Measurements from ENCODE around the gene ETV2.

The ETV2 gene

GRCh38 chr19:35643255-35644205 lies 2.0 kb downstream of the ETV2 start (continued):
- peak; percentile 29; the same call in 1 of the 2 replicates for TF ChIP-seq BCL11B (tag by site-specific recombination; IDR thresholded peaks at IDR 0.05; ENCODE audit: low read depth)
- TF ChIP-seq KLF7 (tag by site-specific recombination; IDR thresholded peaks at IDR 0.05; ENCODE audit: borderline replicate concordance), result peak; percentile 99
- TF ChIP-seq ZNF645 (tag by site-specific recombination; IDR thresholded peaks at IDR 0.05), result peak; percentile 94
- TF ChIP-seq ZNF792 (tag by site-specific recombination; IDR thresholded peaks at IDR 0.05), result no peak; the same call in 1 of the 2 replicates
- TF ChIP-seq ZNF10 (tag by site-specific recombination; IDR thresholded peaks at IDR 0.05), result peak; percentile 76
- peak; percentile 42 for TF ChIP-seq ZSCAN4 (tag by site-specific recombination; IDR thresholded peaks at IDR 0.05)
- TF ChIP-seq ZNF558 (tag by site-specific recombination; IDR thresholded peaks at IDR 0.05), result 0 out of 2 replicates have a peak, but pooled peaks have one; percentile 20
- peak; percentile 100 for TF ChIP-seq ZFP69B (tag by site-specific recombination; IDR thresholded peaks at IDR 0.05)
- peak; percentile 86 for TF ChIP-seq ZSCAN18 (tag by site-specific recombination; IDR thresholded peaks at IDR 0.05)
- no peak for TF ChIP-seq ZNF701 (tag by site-specific recombination; IDR thresholded peaks at IDR 0.05)
- TF ChIP-seq ZIC2 (tag by site-specific recombination; IDR thresholded peaks at IDR 0.05), result peak; percentile 96
- peak; percentile 83 for TF ChIP-seq ZBTB21 (tag by site-specific recombination; IDR thresholded peaks at IDR 0.05)
- TF ChIP-seq ZNF585B (tag by site-specific recombination; IDR thresholded peaks at IDR 0.05), result no peak
- peak; percentile 99 for TF ChIP-seq KLF17 (tag by site-specific recombination; IDR thresholded peaks at IDR 0.05)
- TF ChIP-seq HOXC10 (CRISPR knock-in tag; IDR thresholded peaks at IDR 0.05), result no peak
- TF ChIP-seq ZNF146 (tag by site-specific recombination; IDR thresholded peaks at IDR 0.05), result peak; percentile 59
- no peak for TF ChIP-seq ZNF37A (tag by site-specific recombination; IDR thresholded peaks at IDR 0.05)
- peak; percentile 47; the same call in 1 of the 2 replicates for TF ChIP-seq YY1 (tag by site-specific recombination; IDR thresholded peaks at IDR 0.05)
- no peak for TF ChIP-seq ZNF544 (tag by site-specific recombination; IDR thresholded peaks at IDR 0.05)
- TF ChIP-seq HOXD13 (CRISPR knock-in tag; IDR thresholded peaks at IDR 0.05; ENCODE audit: borderline replicate concordance), result no peak
- TF ChIP-seq ZNF777 (tag by site-specific recombination; IDR thresholded peaks at IDR 0.05; ENCODE audit: borderline replicate concordance), result peak; percentile 98
- peak; percentile 89 for TF ChIP-seq INSM2 (tag by site-specific recombination; IDR thresholded peaks at IDR 0.05)
- peak; percentile 100 for TF ChIP-seq ZBTB26 (tag by site-specific recombination; optimal IDR thresholded peaks at IDR 0.05)
- no peak for TF ChIP-seq ZNF416 (tag by site-specific recombination; IDR thresholded peaks at IDR 0.05)
- TF ChIP-seq ZNF274 (IDR thresholded peaks at IDR 0.05; ENCODE audit: low read length), result no peak
- no peak for TF ChIP-seq ZNF274 (tag by site-specific recombination; IDR thresholded peaks at IDR 0.05; ENCODE audit: borderline replicate concordance)
- TF ChIP-seq WT1 (tag by site-specific recombination; IDR thresholded peaks at IDR 0.05), result peak; percentile 82
- peak; percentile 93 for TF ChIP-seq ZNF600 (tag by site-specific recombination; IDR thresholded peaks at IDR 0.05)
- TF ChIP-seq ZNF366 (tag by site-specific recombination; conservative IDR thresholded peaks at IDR 0.05), result peak; percentile 58
- TF ChIP-seq ZNF169 (tag by site-specific recombination; IDR thresholded peaks at IDR 0.05), result no peak
- TF ChIP-seq ZNF354C (tag by site-specific recombination; IDR thresholded peaks at IDR 0.05; ENCODE audit: borderline replicate concordance, low read depth), result no peak
- peak; percentile 56; the same call in 1 of the 2 replicates for TF ChIP-seq OSR2 (tag by site-specific recombination; IDR thresholded peaks at IDR 0.05)
- TF ChIP-seq ZBTB1 (tag by site-specific recombination; IDR thresholded peaks at IDR 0.05), result peak; percentile 89; the same call in 1 of the 2 replicates
